OCI-LY3 (cell line): Measurements from ENCODE around the gene TET2.

Experiments
- CTCF ChIP-seq: fragments of 200-600, 300-600 bp; sonication (generic); IDR thresholded peaks from 2 replicates; pipeline ENCODE4 v1.5.1; 2014; ENCODE audit warnings: antibody characterized with exemption, low read length, low read depth
- EZH2phosphoT487 ChIP-seq: fragments of 200-600 bp; shearing (Covaris generic); IDR thresholded peaks from 2 replicates; pipeline ENCODE4 v1.6.1; 2018; ENCODE audit warnings: antibody characterized with exemption, mixed run types, low read depth

- no peak for TF ChIP-seq CTCF
- no peak for TF ChIP-seq EZH2phosphoT487
Observed at GRCh38 chr4:105148356-105148755, 1.7 kb downstream of the TET2 start.
